Measurements from ENCODE around the gene BLNK.

Gene BLNK

DNA sequence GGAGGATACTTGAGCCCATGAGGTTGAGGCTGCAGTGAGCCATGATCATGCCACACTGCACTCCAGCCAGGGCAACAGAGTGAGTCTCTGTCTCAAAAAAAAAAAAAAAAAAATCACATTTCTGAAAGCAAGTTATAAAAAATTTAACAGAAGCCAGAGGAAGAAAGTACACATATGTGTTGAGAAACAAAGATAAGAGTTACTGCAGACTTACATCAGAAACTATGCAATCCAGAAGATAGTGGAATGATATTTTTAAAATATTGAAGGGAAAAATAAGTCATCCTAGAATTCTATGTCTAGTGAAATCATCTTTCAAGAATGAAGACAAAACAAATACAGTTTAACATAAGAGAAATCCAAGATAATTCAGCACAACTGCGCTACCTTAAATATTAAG, 94.4 kb downstream of the BLNK start:
- DNase-seq (ENCODE audit: low spot score), result no peak
- no peak for TF ChIP-seq CTCF (IDR thresholded peaks at IDR 0.05; ENCODE audit: extremely low read depth, missing control alignments)

GRCh38 chr10:96172666-96173065, 98.7 kb downstream of the BLNK start:
- TF ChIP-seq CTCF (IDR thresholded peaks at IDR 0.05; ENCODE audit: extremely low read depth, missing control alignments), result no peak
- no peak for DNase-seq (ENCODE audit: low spot score)

DNA sequence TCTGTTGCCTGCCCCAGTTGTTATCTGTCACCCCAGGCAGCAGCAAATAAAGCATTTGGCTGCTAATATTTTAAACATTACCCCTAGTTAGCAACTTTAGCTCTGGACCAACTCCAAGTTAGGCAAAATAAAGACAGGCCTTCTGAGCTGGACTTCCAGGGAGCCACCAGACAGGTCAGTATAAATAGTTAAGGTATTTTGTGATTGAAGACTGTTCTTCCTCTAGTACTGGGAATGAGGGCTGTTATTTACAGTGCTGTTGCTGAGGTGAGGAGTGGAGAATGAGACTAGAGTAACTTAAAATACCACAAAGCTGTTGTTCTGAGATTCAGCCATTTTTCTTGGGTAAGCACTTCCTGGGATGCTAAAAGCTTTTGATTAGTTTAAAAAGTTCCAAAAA, 101.1 kb downstream of the BLNK start:
- DNase-seq (ENCODE audit: low spot score), result no peak
- no peak for TF ChIP-seq CTCF (IDR thresholded peaks at IDR 0.05; ENCODE audit: extremely low read depth, missing control alignments)

DNA sequence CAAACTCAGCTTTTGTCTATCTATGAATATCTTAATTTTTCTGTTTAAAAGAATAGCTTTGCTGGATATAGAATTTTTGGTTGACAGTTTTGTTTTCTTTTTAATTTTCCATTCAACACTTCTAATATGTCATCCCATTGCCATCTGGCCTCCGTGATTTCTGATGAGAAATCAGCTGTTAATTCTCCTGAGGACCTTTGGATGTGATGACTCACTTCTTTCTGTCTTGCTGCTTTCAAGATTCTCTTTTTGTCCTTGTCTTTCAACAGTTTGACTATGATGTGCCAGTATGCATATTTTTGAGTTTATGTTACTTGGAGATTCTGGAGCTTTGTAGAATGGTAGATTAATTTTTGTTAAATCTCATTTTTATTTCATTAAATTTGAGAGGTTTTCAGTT, 102.8 kb downstream of the BLNK start:
- TF ChIP-seq CTCF (IDR thresholded peaks at IDR 0.05; ENCODE audit: extremely low read depth, missing control alignments), result no peak
- no peak for DNase-seq (ENCODE audit: low spot score)

- no peak for TF ChIP-seq CTCF (IDR thresholded peaks at IDR 0.05; ENCODE audit: extremely low read depth, missing control alignments)
- DNase-seq (ENCODE audit: low spot score), result no peak
These were observed 105.6 kb downstream of the BLNK start for GRCh38 chr10:96165726-96166125.

- no peak for DNase-seq (ENCODE audit: low spot score)
- no peak for TF ChIP-seq CTCF (IDR thresholded peaks at IDR 0.05; ENCODE audit: extremely low read depth, missing control alignments)
These were observed 118.3 kb downstream of the BLNK start for GRCh38 chr10:96153070-96153469.

- TF ChIP-seq CTCF (IDR thresholded peaks at IDR 0.05; ENCODE audit: extremely low read depth, missing control alignments), result no peak
These were observed 118.9 kb downstream of the BLNK start for GRCh38 chr10:96152437-96152836.

More at GRCh38 chr10:96152437-96152836, 118.9 kb downstream of the BLNK start:
- DNase-seq (ENCODE audit: low spot score), result no peak

Data from GM20000 (cell line).